Activated CD8-positive, alpha-beta memory T cell treated with anti-CD3 and anti-CD28 coated beads for 4 hours (primary cell): ENCODE results near the gene PDE4B.

Source experiments
- DNase-seq, 2 donors: peaks; one replicate each; pipeline ENCODE4 v3.0.0-alpha.2; 2020; ENCODE audit warnings: low read depth in 2 of 2

PDE4B gene

DNA sequence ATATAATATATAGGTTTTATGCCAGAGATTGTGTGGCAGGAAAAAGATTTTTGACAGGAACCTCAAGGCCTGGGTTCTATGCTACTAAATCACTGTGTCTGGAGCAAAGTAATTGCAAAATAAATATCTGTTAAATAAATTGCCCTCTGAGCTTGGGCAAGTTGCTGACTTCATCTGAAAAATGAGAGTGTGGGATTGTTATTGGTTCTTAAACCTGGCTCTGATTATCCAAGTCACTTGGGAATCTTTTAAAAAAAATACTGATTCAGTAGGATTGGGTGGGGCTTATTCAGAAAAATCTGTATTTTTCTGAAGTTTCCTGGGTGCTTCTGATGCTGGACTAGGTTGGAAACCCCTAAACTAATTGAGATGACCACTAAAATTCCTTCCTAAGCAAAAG is 567.1 kb downstream of the PDE4B start:
- DNase-seq = no peak

- DNase-seq = no peak
Measured at GRCh38 chr1:66360285-66360724, 567.6 kb downstream of the PDE4B start.

DNA sequence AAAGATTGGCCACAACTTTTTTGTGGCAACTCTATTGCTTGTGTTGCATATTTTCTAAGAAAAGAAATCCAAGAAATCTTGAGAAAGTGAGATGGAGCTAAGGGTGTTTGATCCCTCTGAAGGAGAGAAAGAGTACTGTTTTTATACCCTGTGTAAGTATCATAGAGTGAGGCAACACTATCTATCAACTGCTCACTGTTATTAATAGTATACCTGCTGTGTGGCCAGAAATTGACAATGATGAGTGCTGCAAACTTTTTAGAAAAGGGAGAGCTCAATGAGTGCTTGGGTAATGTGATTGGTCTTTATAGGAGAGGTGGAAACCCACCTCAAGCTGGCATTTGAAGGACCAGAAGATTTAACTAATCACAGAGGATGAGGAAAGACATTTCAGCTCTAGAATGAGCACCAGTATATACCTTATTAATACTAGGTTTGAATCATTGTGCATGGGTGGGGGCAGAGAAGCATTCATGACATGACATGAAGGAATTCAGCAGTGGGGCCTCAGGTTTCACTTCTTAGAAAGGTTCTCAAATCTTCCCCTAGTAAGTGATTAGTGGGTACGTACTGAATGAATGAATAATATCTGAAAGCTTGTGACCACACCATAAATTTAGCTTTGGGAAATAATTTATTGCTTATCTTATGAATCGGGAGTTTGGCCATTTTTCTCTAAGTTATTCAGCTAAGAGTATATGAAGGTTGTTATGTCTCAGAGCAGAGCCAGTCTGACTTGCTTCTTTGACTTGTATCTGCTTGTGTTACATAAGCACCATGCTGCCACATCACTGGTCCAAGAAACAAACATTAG is 572.1 kb downstream of the PDE4B start:
- no peak for DNase-seq

- no peak for DNase-seq
Measured at GRCh38 chr1:66365635-66366034, 572.9 kb downstream of the PDE4B start.

DNA sequence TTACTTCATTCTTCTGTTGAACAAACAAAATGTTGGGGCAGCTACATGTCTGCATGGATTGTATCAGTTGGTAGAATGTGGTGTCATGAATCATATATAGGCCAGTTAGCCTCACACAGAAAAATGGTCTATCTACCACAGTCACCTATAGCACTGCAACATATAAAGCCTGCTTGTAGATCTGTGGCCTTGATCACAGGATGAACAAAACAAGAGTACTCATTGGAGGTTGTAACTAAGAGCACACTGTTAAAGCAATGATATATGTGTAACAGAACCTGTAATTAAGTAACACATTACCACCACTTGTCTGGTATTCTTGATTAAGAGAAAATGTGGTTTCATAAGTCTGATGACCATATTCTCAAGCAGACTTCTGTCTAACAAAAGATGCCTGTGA is 573.9 kb downstream of the PDE4B start:
- DNase-seq = no peak

DNA sequence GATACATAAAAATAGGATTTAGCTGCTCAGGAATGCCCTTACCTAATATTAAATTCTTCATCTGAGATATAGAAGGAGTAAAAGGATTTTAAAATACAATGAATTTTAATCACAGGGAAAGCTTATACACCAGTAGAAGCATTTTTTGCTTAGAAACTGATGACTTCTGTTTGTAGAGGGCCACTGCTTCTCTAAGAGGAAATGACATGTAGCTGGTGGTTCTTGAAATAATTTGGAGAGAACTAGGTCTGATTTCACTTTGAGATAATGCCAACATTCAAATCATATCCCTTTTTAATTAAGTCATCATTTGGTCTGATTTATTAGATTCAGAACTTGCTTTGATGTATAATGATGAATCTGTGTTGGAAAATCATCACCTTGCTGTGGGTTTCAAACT is 574.7 kb downstream of the PDE4B start:
- DNase-seq = no peak

DNA sequence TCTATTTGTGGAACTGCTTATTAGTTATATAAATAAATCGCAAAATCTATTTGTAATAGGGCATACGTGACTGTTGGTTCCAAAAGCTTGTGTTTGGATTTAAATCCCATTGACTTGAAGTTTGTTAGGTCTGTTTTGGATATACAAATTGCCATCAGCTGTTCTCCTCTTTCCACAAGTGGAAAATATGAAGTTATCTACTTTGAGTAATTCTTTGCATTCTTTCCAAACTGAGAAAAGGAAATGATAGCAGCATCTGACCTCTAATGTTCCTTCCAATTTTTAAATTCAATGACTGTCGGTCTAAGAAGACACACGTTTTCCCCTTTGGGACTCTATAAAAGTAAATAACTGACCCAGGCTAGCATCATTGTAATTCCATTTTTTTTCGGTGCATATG is 575.6 kb downstream of the PDE4B start:
- no peak for DNase-seq

DNA sequence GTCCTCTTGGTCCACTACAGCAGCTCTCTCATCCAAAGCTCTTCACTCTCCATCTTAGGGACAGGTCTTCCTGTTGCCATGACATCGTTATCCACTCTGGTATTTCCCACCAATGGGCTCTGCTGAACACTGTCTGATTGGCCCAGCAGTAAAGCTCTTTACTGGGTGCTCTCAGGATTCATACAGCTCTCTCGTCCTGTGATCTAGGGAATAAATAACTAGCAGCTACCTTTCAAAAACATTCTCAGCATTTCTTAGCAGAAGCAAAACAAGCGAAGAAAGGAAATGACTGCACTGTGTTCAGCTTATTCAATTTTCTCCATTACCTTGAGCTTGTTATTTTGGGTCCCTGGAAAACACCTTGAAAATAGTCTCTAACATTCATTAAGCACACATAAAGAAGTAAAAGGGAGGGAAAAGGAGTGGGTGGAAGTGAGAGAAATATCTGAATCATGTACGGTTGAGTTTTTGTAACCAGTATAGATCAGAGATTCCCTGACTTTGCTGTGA is 577.8 kb downstream of the PDE4B start:
- DNase-seq = no peak

DNA sequence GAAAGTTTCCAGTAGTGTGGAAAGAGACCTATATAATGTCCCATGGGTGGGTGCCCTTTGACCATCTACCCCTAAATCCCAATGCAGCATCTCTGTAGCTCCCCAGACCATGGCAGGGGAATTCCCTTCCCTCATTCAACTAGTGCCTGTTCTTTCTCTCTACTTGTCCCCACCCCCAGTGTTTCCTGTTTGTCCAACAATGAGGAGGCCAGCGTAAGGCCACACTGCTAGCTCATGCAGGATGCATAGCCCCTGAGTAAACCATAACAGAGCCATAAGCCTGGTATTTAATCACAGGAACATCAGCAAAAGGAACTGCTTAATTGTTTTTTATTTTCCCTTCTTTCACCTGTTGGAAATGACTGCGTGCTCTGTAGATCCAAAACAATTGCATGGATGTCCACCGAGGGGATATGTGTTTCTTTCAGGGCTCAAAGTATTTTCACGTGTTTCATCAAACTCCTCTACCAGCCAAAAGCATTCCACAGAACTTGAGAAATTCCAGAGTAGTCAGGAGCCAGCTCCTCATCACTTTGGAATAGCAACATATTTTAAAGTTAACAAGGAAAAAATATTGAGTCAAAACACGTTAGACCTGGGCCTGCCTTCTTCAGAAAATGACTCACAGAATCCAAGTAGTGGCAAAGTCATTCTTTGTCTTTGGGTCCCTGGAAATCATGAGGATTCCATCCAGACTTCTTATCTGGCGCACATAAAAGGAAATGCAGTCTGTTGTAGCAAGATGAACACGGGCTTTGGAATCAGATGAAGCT is 578.7 kb downstream of the PDE4B start:
- DNase-seq = no peak

DNA sequence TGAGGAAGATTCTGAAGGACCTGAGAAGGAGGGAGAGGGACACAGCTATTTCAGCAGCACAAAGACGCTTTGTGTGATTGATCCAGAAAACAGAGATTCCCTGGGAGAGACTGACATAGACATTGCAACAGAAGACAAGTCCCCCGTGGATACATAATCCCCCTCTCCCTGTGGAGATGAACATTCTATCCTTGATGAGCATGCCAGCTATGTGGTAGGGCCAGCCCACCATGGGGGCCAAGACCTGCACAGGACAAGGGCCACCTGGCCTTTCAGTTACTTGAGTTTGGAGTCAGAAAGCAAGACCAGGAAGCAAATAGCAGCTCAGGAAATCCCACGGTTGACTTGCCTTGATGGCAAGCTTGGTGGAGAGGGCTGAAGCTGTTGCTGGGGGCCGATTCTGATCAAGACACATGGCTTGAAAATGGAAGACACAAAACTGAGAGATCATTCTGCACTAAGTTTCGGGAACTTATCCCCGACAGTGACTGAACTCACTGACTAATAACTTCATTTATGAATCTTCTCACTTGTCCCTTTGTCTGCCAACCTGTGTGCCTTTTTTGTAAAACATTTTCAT is 579.9 kb downstream of the PDE4B start:
- DNase-seq = no peak

- DNase-seq = no peak
Measured at GRCh38 chr1:66373157-66373591, 580.5 kb downstream of the PDE4B start.

GRCh38 chr1:66374148-66374547 is 581.5 kb downstream of the PDE4B start:
- DNase-seq = no peak

DNA sequence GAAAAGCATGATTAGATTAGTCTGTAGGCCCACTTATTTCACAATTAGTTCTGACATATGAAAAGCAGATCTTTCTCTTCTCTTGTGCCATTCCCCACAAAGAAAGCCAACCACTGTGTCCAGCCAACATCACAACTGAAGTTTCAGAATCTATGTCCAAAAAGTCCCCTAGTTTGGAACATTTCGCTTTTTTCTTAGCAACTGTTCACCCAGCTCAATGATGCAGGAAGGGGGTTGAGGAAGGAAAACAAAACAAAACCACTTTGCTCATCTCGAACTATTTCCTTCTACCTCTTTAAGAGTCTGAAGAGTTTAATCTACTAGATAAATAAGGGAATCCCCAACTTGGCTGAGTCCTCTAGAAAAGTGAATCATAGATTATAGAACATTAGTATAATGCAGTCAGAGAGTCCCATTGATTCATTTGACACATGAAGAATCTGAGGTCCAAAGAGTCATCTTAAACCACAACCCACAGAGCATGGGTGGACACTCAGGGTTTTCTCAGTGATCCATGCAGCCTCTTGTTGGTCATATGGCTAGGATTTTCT is 581.9 kb downstream of the PDE4B start:
- no peak for DNase-seq

GRCh38 chr1:66375125-66375524 is 582.4 kb downstream of the PDE4B start:
- no peak for DNase-seq

DNA sequence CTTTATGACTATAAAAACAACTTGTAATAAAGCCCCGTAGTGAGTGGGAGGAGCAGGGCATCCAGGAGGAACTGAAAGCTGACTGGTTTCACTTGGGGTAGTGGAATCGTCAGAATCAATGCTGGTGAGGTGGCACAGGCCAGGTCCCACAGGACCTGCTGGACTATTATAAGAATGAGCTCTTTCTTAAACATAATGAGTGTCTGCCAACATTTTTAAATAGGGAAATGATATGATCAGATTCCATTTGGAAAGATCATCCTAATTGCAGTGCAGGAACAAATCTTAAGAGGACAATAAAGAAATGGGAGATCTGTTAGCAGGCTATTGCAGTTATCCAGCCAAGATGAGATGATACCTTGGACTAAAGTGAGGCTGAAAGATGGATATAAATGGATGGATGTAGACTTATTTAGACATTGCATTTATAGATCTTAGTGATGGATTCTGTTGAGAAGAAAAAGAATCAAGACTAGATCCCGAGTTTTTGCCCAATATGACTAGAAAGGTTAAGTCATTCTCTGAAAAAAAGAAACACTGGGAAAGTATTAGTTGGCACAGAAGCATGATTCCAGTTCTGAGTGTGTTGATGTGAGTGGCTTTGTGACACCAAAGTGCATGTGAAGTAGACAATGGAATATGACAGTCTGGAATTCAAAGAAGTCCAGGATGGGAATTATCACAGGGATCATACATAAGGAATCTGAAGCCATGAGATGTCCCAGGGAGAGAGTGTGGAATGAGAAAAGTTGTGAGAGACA is 587.9 kb downstream of the PDE4B start:
- no peak for DNase-seq

DNA sequence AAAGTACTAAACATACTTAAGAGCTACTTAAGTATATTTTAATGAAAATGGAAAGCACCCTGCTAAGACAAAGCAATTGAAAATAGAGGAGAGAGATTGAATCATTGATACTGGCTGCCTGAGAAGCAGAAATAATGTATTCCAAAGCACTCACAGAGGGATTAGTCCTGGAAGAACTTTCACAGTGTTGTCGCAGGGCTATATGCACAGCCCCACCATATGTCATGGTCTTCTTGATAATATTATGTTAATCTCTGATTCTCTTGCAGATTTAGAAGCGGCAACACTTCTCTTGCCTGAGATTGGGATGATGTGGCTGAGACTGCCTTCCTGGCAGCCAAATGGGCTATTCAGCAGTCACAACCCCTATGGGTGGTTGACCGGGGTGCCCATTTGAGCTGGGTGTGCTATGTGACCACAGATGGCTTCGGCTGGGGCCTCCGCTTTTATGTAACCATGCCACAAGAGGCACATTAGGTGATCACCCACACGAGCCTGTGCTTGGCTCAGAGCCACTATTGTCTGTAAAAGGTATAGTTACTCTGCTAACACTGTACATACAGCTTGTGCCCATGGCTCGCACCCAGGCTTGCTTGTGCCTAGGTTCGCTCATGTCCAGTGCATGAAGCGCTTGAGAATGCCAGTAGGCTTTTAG is 589.1 kb downstream of the PDE4B start:
- DNase-seq = no peak

DNA sequence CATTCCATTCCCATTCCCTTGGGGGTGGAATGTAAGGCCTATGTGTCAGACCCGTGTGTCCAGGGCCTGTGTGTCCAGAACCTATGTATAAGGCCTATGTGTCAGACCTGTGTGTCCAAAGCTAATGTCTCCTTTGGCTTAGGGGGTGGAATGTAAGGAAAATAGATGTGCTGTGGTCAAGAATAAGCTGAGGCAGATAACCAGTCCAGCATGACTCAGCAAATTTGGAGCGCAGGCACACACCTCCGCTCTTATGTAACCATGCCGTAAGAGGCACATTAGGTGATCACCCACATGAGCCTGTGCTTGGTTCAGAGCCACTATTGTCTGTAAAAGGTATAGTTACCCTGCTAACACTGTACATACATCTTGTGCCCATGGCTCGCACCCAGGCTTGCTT is 590.5 kb downstream of the PDE4B start:
- DNase-seq = no peak

GRCh38 chr1:66383611-66384010 is 590.9 kb downstream of the PDE4B start:
- DNase-seq = no peak

DNA sequence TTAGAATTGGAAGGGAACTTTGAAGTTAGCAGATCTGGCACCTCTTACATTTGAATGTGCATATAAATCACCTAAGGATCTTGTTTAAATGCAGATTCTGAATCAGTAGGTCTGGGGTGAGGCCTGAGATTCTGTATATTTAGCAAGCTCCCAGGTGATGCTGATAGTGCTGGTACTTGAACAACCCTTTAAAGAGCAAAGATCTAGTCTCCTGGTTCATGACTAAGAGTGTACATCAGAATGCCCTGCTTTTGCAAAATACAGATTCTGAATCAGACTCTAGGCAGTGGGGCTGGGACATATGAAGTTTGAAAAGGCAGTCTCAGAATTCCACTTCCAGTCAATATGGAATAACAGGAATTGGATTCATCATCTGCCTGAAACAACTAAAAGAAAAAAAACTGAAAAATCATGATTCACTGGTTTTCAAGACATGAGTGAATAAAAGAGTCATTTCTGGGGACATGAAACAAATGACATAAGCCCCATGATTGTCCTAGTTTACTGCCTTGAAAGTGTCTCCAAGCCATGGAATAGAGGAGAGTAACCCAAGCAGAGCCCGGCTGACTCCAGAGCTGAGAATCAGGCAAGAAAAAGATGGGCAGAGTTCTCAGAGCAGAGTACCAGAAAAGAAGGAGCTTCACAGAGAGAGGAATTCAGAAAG is 591.7 kb downstream of the PDE4B start:
- no peak for DNase-seq

DNA sequence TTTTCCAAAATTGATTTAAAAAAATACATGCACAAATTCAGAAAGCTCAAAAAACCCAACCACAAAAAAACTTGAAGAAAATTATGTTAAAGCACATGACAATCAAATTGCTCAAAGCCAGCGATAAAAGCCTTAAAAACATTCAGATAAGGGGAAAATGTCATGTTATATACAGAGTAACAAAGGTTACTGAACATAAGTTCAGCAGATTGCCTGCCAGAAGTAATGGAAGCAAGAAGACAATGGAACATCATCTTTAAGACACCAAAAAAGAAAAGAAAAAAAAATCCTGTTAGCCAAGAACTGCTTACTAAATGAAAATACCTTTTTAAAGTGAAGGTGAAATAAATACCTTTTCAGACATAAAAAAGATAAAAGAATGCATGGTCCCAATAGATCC is 594.0 kb downstream of the PDE4B start:
- DNase-seq = no peak
